Skin epidermis (tissue), 12 donors: ENCODE data around the gene WLS.
"Not testable (repeated sequence)": the region's sequence is repeated elsewhere in the genome, so short reads cannot be mapped to it uniquely, and the experiment has no call there.

ENCODE experiments used
- H3K27ac ChIP-seq, 21 experiments: fragments of 200-600 bp; sonication (generic) in 11 of 21; one replicate each; pipeline ENCODE4 v1.5.0; 2020; ENCODE audit warnings: mild to moderate bottlenecking in 3 of 21, inconsistent platforms in 2 of 21, moderate library complexity in 2 of 21
- H3K4me3 ChIP-seq, 7 experiments: fragments of 200-600 bp; sonication (generic) in 2 of 7; one replicate each; pipeline ENCODE4 v1.5.0; 2020; ENCODE audit warnings: inconsistent platforms in 2 of 7, mild to moderate bottlenecking in 2 of 7, moderate library complexity in 1 of 7

WLS gene

DNA sequence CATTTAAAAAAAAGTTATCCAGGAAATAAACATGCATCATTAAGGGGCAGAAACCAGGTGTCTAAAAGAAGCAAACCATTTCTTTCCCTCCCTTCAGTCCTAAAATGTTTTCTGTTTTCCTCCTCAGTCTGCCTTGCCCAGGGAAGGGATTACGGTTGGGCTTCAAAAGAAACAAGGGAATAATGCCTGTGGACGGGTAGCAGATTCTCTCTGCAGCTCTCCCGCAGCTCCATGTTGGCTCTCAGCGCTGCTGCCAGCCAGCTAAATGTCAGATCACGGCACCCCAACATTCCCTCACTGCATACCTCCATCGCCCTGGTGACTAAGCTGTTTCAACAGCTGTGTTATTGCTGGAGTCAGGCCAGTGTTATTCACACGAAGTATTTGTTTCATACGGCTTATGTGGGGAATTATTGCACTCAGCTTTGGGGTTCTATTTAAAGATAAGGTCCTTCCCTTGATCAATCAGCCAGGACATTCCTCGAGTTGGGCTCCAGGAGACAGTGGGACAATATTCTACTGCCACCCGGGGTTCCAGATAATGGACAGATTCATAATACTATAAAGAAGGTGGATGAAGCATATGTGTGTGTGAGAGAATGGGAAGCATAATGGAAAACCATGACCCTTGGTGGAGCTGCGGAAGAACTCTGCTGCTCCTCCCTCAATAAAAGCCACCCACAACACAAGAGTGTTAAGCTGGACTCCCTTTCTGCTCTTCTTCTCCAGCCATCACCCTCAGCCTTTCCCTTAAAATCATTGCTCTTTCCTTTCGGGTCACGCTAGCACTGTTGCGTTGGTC lies 58.2 kb downstream of the WLS start:
- peak overlapping the region in 8 of 21 experiments; percentile 1 to 49 (median 28) for H3K27ac ChIP-seq
- H3K4me3 ChIP-seq = no peak overlapping the region

DNA sequence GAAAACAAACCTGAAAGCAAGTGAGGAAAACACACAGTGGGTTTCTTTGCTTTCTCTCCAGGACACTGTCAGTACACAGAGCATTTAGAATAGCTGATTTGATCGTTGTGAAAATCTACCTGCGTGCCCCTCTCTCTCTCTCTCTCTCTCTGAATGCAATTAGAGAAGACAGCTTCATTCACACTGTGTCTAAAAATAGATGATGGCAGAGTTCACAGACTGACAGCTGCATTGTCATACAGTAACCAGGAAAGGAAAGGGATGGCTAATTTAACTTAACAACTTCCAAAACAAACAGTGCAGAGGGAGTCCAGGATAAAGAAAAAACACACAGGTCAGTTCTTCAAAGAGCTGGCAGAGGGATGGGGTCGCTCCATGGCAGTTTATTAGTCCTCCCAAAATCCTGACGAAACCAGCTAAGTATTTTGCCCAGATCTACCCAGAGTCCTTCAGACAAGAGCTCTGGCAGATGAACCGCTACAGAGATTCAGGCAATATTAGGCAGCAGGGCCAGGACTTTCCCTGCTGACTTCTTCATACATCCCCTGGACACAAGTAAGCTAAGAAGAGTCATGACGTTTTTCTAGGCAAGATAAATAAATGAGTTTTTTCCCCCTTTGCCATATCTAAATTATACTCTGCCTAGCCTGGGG lies 58.9 kb downstream of the WLS start:
- H3K27ac ChIP-seq = peak overlapping the region in 6 of 21 experiments; percentile 1 to 49 (median 35)
- H3K4me3 ChIP-seq = no peak overlapping the region

DNA sequence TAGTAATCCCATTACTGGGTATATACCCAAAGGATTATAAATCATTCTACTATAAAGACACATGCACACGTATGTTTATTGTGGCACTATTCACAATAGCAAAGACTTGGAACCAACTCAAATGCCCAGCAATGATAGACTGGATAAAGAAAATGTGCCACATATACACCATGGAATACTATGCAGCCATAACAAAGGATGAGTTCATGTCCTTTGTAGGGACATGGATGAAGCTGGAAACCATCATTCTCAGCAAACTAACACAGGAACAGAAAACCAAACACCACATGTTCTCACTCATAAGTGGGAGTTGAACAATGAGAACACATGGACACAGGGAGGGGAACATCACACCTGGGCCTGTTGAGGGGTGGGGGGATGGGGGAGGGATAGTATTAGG lies 60.5 kb downstream of the WLS start:
- H3K27ac ChIP-seq, H3K4me3 ChIP-seq: not testable (repeated sequence)

DNA sequence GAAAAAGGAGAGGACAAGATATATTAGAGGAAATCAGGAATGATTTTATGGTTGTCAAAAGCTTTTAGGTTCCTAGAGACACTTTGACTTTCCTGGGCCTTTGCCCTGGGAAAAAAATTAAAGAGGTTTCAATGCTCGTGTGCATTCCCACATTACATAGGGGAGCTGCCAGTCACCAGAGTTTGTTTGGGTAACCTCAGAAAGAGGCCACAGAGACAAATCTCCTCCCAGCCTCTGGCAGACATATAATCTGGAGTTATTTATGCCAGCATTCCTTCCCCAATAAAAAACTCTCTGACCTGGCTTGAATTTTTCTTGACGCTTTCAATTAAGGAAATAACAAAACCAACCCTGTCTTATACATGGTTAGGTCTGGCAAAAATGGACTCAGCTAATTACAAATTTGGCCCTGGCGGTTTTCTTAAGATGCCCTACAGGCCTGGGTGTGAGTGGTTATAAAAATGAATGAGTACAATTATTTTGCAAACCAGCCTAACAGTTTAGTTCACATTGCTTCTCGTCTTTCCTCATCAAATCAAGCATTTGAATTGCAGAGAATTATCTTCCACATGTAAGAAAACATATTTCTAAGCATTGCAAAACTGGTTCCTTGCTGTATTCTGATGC lies 63.7 kb downstream of the WLS start:
- H3K4me3 ChIP-seq = no peak overlapping the region
- H3K27ac ChIP-seq = no peak overlapping the region

DNA sequence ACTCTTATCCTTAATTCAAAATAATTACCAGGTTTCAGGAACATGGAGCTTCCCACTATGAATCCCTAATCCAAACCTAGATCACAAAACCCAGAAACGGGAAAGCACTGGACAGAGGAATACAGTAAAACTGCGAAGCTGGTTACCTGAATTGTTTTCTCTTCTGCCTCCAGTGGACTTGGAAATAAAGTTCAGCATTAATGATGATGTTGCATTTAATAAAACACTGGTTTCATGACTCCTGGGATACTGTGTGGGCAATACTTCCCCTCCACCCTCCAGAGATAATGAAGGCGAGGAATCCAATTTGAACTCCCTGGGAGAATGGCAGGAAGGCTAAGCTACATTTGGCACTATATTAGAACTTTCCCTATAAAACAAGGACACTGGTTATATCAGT lies 65.1 kb downstream of the WLS start:
- Histone ChIP-seq H3K4me3 (no peak overlapping the region), H3K27ac (no peak overlapping the region)

DNA sequence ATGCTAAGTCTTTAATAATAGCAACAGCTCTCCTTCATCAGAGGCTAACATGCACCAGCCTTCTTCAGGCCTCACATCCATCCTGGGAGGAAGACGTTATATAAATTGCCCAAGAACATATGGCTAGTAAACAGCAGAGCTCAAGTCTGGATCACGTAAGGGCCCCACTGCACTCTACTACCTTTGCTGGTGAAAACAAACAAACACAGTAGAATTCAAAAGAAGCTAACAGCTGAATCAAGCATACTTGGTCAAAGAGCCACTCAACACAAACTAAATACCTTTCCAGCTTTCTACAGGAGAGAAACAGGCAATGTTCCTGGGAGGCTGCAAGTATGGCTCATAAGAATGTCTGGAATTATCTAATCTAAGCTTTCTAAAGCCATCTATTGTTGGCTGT lies 66.0 kb downstream of the WLS start:
- Histone ChIP-seq H3K27ac (no peak overlapping the region), H3K4me3 (no peak overlapping the region)

DNA sequence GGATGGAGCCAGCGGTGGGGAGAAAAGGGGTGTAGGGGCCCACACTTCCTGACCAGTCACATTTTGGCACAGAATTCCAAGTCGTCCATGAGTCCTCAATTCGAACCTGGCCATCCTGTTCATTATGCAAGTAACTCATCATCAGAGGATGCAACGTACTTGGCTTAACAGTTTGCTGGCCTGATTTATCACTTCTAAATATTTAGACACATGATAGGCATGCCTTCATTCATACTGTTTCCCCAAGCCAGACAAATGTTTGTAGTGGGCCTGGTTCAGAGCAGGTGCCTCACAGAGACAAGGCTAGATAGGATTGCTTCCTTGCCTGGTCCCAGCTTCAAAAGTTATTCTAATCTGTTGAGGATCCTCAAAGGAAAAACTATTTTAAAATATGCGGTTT lies 66.7 kb downstream of the WLS start:
- no peak overlapping the region for H3K27ac ChIP-seq
- no peak overlapping the region for H3K4me3 ChIP-seq

DNA sequence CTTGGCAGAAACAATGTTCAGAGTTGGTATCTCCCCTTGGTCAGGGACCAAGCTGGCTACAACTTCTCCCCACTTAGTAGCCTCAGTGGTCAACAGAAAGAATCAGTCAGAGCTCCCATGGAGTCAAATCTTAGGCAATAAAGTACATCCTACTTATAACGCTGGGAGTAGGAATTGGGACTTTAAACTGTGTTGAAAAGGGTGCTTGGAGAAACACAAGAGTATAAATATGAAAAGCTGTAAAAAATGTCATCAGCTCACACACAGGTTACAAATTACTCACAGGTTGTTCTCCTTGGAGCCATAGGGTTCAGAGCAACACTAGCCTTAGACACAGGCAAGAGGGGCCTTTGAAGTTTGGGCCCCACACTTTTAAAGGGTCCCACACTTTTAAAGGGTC lies 67.4 kb downstream of the WLS start:
- H3K27ac ChIP-seq = no peak overlapping the region

DNA sequence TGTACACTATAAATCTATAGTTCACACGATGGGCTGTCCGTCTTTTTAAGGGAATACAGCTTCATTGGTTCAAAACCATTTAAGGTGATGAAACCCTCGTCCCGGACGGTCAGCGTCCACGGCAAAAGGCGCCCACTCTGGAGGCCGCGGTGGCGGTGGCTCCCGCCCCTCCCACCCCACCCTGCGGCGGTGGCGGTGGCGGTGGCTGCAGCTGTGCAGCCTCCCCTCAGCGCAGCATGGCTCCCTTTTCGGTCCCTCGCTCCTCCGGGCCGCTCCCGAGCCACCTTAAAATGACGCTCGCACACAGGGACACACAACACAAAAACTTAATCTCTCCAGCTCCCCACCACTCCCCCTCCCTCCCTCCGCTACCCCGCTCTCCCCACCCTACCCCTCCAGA lies 69.1 kb downstream of the WLS start:
- Histone ChIP-seq H3K27ac (no peak overlapping the region), H3K4me3 (no peak overlapping the region)

More for the DNA sequence above, 67.4 kb downstream of the WLS start:
- H3K4me3 ChIP-seq = no peak overlapping the region

DNA sequence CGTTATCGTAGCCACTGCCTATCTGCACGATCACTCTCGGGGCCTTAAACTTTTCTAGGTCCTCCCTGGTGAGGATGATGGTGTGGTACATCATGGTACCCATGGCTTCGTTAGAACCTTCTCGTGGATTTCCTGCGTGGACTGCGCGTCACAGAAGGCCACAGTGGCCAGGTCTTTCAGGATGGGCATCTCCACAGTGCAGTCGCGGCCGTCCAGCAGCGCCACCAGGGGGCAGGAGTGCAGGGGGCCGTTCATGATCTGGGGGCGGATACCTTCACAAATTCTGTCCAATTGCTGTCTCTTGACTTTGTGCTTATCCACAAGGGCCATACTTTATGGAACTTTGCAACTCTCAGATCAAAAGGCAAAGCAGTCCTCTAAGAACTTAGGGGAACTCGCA lies 69.6 kb downstream of the WLS start:
- Histone ChIP-seq H3K27ac (no peak overlapping the region), H3K4me3 (no peak overlapping the region)

DNA sequence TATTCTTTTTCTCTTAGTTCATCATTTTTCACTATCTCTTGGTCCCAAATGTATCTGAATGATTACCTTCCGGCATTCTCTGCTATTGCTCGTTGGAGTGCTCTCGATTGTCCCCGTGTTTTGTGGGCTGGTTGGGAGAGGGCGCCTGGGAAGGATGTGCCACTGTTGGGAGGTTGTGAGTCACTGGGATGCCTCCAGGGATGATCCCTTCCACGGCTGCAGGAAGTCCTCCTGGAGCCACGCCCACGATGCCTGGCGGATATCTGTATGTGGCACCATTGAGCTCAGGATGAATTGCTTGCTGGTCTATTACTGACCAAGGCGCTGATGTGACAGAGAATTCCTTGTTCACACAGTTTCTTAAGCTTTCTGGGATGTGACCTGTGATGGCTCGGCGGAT lies 70.7 kb downstream of the WLS start:
- not testable (repeated sequence) for H3K27ac ChIP-seq, H3K4me3 ChIP-seq

DNA sequence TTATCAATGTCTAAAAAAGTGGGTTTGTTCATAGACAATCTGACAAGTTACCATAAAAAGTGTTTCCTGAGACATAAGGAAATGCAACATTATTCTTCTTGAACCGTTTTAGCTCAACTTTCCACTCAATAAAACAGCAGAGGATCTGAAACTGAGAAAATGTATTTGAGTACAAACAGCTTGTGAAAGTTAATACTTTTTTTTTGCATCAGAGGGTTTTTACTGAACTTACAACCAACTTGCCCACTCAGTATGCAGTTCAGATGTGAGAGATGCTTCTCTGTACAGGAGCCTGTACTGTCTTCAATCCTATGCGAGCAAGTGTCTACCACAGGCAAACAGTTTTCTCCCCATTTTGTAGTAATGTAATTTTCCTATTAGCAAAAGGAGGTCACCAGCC lies 71.4 kb downstream of the WLS start:
- not testable (repeated sequence) for H3K27ac ChIP-seq

DNA sequence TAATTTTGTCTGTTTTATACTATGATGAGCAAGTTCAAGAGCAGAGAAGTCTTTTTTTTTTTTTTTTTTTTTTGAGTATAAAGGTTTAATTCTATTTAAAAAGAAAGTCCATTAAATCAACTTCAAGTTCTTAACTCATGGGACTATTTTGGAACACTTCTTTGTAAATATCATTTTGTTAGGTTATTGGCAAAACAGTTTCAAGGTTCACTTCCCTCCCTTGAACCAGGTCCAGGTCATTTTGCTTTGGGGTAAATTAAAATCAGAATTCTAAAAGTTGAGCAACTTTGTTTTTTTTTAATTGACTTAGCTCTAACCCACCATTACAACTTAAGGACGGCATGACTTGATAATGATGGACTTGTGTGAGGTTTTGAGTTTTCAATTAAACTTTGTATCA lies 72.3 kb downstream of the WLS start:
- Histone ChIP-seq H3K4me3 (no peak overlapping the region), H3K27ac (no peak overlapping the region)

More for the DNA sequence above, 71.4 kb downstream of the WLS start:
- not testable (repeated sequence) for H3K4me3 ChIP-seq

DNA sequence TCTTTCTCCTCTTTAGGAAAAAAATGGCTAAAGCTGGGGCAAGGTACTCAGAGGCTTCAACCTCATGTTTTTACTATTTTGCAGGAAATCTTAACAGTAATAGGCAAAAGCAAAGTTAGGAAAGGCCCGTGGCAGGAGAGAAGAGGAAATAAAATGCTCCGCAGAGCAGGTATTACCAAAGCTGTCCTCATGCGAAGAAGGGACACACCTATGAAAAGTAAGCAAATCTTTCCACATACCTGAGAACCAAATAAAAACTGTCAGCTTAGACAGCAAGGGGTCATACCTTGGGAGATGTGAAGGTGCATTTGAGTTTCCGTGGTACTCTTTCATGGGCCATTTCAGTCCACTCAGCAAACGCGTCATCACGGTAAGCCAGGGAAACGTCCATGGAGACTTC lies 73.5 kb downstream of the WLS start:
- H3K27ac ChIP-seq = peak overlapping the region in 1 of 21 experiments; percentile 17
- no peak overlapping the region for H3K4me3 ChIP-seq

DNA sequence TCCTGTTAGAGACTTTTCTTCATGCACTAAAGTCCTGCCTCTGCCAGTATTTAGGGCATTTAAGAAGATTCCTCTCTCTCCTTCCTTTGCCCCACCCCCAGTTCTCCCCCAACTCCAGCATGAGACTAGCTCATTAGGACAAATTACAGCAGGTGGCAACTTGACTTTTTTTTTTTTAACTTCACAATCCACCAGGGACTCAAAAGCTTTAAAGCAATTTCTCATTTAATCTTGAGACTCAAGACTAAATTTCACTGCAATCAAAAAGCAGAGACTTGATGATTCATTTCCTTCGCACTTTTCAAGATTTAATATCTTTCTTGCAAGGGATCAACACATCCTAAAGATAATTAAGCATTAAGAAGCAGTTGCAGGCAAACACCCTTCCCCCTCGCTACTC lies 74.9 kb downstream of the WLS start:
- Histone ChIP-seq H3K27ac (no peak overlapping the region), H3K4me3 (no peak overlapping the region)

DNA sequence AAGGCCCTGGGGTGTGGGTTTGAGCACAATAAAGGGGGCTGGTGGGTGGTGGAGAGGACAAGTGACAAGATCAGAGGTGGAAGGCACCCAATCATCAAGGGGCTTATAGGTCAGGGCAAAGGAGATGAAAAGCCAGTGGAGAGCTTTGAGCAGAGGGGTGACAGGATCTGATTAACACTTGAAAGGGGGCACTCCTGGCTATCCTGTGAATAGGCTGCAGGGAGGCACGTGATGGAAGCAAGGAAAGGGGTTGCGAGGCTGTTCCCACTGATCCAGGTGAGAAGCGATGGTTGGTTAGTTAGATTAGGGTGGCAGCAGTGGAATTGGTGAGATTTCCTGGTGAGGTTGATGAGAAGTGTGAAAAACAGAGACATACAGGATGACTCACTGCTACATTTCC lies 80.6 kb downstream of the WLS start:
- no peak overlapping the region for H3K4me3 ChIP-seq
- no peak overlapping the region for H3K27ac ChIP-seq

DNA sequence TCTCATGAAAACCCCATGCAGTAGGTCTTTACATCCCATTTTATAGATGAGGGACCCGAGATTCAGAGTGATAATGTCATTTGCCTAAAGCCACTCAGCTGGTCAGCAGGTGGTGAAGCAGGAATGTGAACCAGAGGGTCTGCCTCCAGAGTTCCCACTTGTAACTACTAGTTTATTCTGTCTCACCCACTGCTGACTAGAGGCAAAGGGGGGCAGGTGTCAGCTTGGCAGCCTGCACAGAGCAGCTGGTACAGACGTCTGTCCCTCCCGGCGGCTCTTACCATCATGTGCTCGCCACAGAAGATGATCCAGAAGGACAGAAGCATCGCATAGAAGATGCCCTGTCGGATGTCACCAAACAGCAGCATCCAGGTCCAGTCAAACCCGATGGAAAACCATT lies 82.4 kb downstream of the WLS start:
- Histone ChIP-seq H3K27ac (no peak overlapping the region), H3K4me3 (no peak overlapping the region)

DNA sequence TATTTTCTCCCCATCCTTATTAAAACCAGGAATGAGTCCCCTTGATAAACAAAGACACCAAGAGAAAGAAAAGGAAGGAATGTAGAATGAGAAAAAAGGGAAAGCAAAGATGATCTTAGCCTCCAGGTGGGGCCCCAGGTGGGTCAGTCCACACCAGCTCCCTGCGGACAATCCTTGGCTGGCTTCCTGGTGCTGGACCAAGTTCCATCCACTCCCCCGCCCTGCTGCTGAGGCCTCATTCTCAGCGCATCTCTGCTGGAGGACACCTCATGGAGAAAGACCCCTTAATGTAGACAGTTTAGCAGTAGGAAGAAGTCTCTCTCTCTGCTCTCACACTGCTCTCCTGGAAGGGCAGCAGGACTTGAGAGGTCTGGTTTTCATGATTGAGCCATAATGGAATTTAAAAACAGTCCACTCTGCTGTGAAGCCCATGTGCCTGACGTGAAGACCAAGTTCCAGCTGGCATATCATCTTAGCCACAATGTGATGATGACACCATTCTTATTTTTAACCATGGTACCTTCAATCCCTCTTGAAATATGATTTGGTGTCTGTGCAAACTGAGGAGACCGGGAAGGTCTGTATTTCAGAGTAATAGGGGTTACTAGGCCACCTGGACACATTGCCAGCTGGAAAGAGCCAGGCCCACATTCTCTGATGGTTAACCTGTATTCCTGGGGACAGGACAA lies 83.1 kb downstream of the WLS start:
- Histone ChIP-seq H3K27ac (no peak overlapping the region), H3K4me3 (no peak overlapping the region)

DNA sequence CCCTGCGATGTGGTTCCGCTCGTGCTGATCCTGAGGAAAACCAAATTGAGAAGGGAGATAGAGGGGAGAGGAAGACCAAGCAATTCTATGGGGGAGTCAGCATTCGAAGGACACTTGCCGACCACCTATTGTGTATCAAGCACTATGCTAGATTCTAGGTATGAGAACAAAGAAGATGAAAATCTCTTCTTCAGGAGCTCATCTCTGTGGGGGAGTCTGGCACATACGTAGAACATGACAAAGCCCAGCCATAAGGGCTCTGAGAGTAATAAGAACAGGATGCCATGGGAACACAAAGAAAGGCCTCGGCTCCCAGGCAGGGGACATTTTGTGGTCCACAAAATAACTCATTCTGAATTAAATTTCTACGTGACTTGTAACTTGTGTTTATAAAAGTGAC lies 83.7 kb downstream of the WLS start:
- H3K4me3 ChIP-seq = no peak overlapping the region
- no peak overlapping the region for H3K27ac ChIP-seq

DNA sequence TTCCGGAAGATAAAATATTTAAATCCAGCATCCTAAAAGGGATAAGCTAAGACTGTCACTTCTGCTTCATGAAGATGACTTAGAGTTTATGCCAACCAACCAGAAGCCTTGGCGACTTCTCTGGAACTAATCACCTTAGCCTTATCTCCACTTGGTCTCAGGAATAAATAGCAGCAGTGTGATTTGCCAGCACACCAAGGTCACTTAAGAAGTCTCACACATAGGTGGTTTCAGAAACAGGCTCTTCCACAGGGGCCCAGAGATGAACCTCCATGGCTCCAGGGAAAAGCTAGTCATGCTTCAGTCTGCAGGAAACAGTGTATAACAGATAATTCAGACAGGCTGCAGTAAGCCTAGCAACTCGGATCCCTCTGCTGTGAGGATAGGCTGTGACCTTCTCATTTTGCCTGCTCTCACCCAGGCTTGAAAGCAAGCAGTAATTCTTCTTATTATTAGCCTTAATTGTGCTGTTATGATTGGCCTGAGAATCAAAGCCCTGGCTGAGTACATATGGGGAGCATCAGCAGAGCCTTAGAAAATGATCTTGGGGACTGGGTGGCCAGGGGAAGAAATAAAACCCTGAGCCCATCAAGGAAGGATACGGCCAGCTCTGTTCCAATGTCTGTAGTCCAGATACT lies 84.7 kb downstream of the WLS start:
- H3K4me3 ChIP-seq = no peak overlapping the region
- no peak overlapping the region for H3K27ac ChIP-seq
